GM18907 (cell line): ENCODE measurements around the gene ZKSCAN8.

ENCODE experiments used
- ATAC-seq: cut with Tn5 transposase; IDR thresholded peaks from one replicate; pipeline ENCODE4 v1.9.1; 2021; ENCODE audit warnings: mild to moderate bottlenecking, moderate library complexity; ENCODE audit not compliant: unreplicated experiment

ZKSCAN8 gene

DNA sequence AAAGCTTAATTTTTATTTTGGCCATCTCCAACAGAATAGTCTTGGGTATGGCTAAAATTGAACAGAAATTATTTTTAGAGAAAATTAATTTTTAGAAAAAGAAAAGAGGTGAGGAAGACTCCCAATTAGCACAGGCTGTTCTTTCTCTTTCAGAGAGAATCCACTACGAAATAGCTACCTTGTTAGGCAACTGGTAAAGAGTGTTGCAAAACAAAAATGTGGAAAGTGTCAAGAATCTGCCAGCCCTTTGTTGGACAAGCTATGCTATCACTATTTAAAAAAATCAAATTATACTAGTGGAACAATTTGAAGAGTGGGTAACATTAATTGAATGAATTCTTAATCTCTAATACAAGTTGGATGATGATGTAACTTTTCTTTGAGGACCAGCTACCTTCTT, 64.2 kb downstream of the ZKSCAN8 start:
- ATAC-seq = no peak

GRCh38 chr6:28206527-28206926, 64.8 kb downstream of the ZKSCAN8 start:
- no peak for ATAC-seq

DNA sequence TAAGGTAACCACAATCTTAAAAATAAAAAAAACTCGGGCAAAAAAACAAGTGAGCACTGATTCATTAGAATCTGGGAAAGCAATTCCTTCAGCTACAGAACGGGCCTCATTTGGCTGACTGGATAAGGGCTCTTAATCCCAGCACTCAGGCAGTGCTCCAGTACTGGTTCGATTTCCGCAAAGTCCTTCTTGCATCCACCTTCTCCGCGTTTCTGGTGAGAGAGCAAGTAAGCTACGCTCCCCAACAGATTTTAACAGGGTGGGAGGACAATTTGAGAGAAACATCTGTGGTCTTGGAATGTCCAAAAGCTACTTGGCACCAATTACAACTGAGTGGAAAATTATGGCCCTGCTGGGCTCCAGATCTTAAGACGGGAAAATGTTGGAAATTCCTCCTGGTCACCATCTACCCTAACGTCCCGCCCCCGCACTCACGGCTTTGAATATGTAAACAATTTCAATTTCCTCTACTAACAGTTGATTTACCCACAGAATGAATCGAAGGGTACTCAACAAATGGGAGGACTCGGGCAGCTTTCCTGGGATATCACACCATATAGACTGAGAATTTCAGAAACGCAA, 65.3 kb downstream of the ZKSCAN8 start:
- ATAC-seq = no peak

DNA sequence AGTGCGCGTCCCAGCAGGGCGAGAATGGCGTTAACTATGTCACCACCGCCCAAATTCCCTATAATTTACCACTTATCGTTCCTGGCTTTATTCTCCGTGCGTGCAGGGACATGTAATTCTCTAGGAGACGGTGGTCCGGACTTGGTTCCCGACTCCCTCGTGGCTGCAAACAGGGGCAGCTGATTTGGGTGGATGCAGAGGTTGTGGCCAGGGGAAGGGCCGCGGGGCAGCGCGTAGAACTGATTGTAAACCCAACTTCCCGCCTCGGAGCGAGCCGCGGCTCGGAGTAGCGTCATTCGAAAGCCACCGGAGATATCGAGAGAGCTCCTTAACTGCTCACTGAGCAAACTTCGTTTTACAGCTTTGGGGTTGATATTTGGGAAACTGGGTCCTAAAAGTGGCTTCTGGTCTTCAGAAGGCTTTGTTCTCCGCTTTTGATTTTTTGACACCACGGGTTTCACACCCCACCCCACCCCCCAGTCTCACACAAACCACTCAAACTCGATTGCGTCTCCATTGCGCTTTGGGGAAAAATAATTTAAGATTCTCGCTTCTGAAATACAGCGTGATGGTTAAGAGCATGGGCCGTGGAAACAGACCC, 65.9 kb downstream of the ZKSCAN8 start:
- ATAC-seq = no peak

GRCh38 chr6:28208111-28208659, 66.5 kb downstream of the ZKSCAN8 start:
- ATAC-seq = no peak
